Measurements from ENCODE around the gene CHRNA4.

Gene CHRNA4

DNA sequence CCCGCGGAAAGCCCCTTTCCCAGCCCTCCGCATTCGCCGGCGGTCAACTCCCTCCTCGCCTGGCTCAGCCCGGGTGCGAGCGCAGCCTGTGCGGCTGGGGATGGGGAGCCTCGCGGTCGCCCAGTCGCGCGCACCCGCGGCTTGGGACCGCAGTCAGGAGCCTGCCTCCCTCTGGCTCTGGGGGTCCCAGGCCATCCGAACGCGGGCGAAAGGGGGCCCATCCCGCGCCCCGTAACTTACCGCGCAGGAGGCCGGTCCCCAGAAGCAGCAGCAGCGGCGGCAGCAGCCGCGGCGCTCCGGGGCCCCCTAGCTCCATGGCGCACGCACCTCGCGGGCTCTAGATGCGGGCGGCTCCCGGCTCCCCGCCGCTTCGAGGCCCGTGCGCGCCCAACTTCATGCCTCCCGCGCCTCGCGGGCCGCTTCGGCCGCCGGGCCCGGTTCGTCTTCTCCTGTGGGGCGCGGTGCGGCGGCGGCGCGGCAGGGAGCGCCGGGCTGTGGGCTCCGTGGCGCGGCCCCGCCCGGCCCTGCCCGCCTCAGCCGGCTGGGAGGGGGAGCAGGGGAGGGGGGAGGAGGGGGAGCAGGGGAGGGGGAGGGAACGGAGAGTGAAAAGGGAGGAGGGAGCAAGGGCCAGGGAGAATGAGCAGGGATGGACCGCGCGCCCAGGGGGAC lies at the start of gene CHRNA4:
TSS of gene CHRNA4 (minus strand) at position 500 of the 669 bp plus-strand sequence. CDS start at position 316, 184 bp downstream.
- no peak for DNase-seq (ENCODE audit: low read depth in 2 of 2, low spot score in 1 of 2)

- DNase-seq (ENCODE audit: low read depth in 2 of 2, low spot score in 1 of 2): no peak
These were observed 48.8 kb upstream of the CHRNA4 start for GRCh38 chr20:63409834-63410435.

GRCh38 chr20:63409066-63409833 lies 48.1 kb upstream of the CHRNA4 start:
- DNase-seq (ENCODE audit: low read depth in 2 of 2, low spot score in 1 of 2): no peak

DNA sequence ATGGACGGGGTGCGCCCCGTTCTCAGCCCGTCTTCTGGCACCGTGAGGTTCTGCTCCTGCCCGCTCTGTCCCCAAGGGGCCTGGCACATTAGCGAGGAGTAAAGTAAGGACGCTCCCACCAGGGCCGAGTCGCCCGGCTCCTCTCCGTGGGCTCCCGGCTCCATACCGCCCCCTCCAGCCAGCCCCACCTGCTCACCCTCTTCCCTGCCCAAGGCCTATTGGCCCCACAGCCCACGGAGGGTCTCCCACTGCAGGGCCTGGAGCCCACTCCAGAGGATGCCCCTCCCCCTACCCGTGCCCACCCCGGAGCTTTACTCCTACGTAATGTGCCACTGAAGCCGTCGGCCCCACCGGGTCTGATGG lies 47.5 kb upstream of the CHRNA4 start:
- DNase-seq (ENCODE audit: low read depth in 2 of 2, low spot score in 1 of 2): no peak

DNA sequence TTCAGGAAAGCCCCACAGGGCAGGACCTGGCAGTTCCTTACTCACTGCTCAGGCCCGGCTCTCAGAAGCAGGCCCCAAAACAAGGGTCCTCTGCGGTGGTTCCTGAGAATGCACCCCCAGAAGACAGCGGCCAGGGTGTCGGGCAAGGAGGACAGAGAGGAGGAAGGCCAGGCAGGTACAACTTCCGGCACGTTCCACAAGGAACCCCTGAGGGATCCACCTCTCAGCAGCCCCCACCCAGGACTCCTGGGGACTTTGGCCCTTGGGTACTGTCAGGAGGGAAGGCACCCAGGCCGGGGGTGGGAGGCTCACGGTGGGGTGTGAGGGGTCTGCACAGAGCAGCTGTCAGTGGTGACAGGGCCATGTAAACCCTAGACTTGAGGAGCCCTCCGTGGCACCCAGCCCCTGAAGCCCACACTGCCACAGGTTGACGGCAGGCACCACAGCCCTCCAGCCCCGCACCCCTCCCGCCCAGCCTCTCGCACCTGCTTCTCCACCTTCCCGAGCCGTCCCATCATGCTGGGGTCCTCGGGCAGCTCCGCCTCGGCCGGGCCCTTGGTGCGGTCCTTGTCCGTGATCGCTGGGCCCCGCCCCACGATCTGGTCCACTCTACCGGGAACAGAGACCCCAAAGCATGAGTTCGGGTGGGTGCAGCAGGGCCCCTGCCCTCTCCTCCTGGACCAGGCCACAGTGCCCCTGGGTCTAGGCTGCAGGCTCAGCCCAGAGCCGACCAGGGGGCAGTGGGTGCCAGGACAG lies 47.0 kb upstream of the CHRNA4 start:
- DNase-seq (ENCODE audit: low read depth in 2 of 2, low spot score in 1 of 2): no peak

DNA sequence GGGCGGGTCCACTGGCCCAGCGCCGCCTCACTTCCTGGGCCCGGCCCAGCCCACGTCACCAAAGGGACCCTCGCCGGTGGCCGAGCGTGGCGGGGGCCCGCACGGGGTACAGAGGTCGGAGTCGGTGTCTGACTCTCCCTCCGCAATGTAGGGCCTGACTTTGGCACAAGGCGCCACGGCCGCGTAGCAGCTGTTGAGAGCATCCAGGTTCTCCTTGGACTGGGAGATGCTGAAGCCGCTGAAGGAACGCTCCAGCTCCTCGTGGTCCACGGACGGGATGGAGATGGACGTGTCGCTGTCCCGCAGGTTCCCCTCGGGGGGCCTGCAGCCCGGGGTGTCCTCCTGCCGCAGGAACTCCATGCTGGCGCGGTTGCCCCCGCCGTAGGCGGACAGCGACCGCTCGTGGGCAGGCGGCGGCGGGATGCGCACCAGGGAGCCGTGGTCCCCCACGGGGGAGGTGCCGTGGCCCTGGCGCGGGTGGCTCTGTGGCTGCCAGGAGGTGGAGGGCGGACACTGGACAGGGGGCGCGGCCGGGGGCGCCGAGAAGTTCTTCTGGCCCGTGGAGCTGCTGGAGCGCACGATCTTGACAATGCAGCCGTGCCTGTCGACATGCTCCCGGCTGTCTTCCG lies 45.6 kb upstream of the CHRNA4 start:
- DNase-seq (ENCODE audit: low read depth in 2 of 2, low spot score in 1 of 2): no peak

GRCh38 chr20:63406011-63406410 lies 44.9 kb upstream of the CHRNA4 start:
- DNase-seq (ENCODE audit: low read depth in 2 of 2, low spot score in 1 of 2): no peak

- no peak for DNase-seq (ENCODE audit: low read depth in 2 of 2, low spot score in 1 of 2)
These were observed 44.1 kb upstream of the CHRNA4 start for GRCh38 chr20:63405102-63405730.

GRCh38 chr20:63404129-63405085 lies 43.3 kb upstream of the CHRNA4 start:
- no peak for DNase-seq (ENCODE audit: low read depth in 2 of 2, low spot score in 1 of 2)

DNA sequence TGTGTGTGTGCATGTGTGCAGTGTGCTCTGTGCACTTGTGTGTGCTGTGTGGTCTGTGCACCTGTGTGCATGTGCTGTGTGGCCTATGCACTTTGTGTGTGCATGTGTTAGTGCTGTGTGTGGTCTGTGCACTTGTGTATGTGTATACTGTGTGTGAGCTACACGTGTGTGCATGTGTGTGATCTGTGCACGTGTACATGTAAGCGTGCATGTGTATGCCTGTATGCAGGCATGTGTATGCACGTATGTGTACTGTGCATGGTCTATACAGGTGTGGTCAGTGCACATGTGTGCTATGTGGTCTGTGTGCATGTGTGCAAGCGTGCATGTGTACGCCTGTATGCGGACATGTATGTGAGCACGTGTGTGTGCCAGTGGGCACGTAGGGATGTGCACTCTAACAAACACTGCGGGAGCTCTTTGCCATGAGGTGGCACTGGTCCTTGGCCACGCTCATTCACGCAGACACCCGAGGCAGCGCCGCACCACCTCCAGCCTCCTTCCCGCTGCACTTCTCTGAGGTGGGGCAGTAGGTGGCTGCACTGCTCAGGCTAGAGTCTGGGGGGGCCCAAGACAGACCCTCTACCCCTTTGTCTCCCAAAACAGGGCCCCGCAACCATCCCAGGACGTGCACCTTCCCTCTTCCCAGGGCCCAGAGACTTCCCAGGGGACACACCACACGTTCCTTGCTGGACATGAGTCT lies 42.4 kb upstream of the CHRNA4 start:
- DNase-seq (ENCODE audit: low read depth in 2 of 2, low spot score in 1 of 2): no peak

DNA sequence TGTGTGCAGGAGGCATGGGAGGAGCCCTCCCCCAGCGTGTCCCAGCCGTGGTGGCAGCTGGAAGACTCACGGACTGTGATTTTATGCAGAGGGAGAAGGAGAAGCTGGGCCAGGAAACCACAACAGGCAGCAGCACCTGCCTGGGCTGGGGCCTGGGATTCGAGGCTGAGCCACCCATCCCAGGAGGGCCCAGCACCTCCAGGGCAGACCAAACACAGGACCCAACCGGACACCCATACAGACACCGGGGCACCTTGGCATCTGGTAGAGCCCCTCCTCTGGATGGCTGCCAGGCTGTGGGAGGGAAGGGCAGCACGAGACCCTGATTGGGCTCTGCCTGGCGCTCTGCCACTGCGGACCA lies 41.7 kb upstream of the CHRNA4 start:
- no peak for DNase-seq (ENCODE audit: low read depth in 2 of 2, low spot score in 1 of 2)

DNA sequence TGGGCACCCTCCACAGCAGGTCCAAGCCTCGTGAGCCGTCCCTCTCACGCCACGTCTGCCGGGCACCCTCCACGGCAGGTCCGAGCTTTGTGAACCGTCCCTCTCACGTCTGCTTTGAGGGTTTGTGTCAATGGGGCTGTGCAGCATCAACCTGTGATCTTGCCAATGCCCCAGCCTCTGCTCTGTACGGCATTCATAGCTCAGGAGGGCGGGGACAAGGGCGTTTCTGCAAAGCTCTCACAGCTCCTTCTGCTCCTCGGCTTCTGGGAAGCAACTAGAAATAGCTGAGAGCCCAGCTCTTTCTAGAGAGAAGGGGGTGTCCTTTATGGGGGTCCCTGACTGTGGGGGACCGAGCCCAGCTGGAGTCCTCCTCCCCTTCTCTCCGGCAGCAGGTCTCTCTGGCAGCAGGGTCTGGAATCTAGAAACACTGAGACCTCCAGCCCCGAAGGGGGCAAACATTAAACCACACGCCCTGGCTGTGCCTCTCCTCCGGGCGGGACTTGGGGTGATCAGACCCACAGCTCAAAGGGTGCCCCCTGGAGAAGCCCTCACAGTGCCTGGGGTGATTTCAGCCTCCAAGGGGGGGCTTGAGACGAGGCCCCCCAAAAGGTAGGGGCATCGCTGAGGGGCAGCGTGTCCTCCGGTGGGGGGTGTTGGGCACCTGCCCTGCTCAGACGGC lies 41.2 kb upstream of the CHRNA4 start:
- DNase-seq (ENCODE audit: low read depth in 2 of 2, low spot score in 1 of 2): no peak

DNA sequence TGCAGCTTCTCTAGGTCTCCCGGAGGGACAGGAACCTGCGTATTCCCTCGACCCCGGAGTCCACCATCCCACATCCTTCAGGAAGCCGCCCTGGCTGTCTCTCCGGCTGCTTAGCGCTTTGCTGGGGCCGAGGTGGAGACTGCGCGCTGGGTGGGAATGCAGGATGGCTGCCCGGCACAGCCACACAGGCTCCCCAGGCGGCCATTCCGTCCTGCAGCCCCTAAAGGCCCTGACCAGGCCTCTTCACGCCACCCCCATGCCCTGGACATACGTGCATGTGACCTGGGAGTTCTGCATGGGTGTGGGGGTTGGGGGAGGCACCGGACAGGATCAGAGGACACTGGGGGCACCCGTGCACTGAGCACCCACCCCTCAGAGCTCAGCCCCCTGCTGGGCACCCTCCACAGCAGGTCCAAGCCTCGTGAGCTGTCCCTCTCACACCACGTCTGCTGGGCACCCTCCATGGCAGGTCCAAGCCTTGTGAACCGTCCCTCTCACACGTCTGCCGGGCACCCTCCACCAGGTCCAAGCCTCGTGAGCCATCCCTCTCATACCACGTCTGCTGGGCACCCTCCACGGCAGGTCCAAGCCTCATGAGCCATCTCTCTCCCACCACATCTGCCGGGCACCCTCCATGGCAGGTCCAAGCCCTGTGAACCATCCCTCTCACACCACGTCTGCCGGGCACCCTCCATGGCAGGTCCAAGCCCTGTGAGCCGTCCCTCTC lies 40.4 kb upstream of the CHRNA4 start:
- no peak for DNase-seq (ENCODE audit: low read depth in 2 of 2, low spot score in 1 of 2)

GRCh38 chr20:63400486-63401210 lies 39.5 kb upstream of the CHRNA4 start:
- DNase-seq (ENCODE audit: low read depth in 2 of 2, low spot score in 1 of 2): no peak

- no peak for DNase-seq (ENCODE audit: low read depth in 2 of 2, low spot score in 1 of 2)
These were observed 38.6 kb upstream of the CHRNA4 start for GRCh38 chr20:63399596-63400375.

GRCh38 chr20:63398744-63399514 lies 37.8 kb upstream of the CHRNA4 start:
- DNase-seq (ENCODE audit: low read depth in 2 of 2, low spot score in 1 of 2): no peak

All from stimulated activated CD8-positive, alpha-beta memory T cell treated with anti-CD3 and anti-CD28 coated beads, Interleukin-4, amount 100 ng/mL, for 4 hours (primary cell).